ENCODE data around the gene MAN1A1.

MAN1A1 gene

DNA sequence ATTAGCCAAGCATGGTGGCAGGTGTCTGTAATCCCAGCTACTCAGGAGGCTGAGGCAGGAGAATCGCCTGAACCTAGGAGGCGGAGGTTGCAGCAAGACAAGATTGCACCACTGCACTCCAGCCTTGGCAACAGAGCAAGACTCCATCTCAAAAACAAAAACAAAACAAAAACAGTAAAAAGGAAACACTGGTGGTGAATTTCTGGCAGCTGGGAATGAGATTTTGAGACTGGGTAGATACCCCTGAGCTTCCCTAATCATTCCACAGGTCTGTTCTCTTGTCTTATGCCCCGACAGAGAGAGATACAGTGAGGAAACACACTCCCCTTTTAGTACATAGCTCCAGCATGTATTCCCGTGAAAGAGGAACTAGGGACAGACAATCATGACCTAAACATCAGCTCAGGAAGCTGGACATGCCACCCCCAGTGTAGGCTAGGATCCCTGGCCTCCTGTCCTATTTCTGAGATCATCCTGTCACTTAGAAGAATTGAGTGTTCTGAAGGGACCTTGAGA, 9.6 kb downstream of the MAN1A1 start:
- Histone ChIP-seq H4K20me1 (ENCODE audit: insufficient read depth, low read length, poor library complexity, severe bottlenecking) (no peaks in the 10 kb centered on the region), H3K9me2 (replicated peaks; ENCODE audit: low read depth, low read length) (no peaks in the 10 kb centered on the region), H3K9ac (ENCODE audit: low read depth, low read length, poor library complexity, severe bottlenecking) (no peak overlapping the region), H3K4me1 (ENCODE audit: insufficient read depth, low read length, poor library complexity, severe bottlenecking) (peaks cover 60% of the 10 kb centered on the region), H3K4me3 (ENCODE audit: low read length, poor library complexity, severe bottlenecking) (no peak overlapping the region), H3K27me3 (ENCODE audit: insufficient read depth, low read length, poor library complexity, severe bottlenecking) (no peaks in the 10 kb centered on the region), H3K36me3 (ENCODE audit: insufficient read depth, low read length) (0 out of 2 replicates have a peak, but pooled peaks cover 3% of the 10 kb centered on the region), H3K4me2 (ENCODE audit: low read depth, low read length, poor library complexity, severe bottlenecking) (peak overlapping the region; percentile 42), H3K79me2 (ENCODE audit: insufficient read depth, low read length) (peaks cover 71% of the 10 kb centered on the region), H3K9me3 (ENCODE audit: insufficient read depth, low read depth, low read length) (no peaks in the 10 kb centered on the region), H3F3A (ENCODE audit: low read depth) (no peaks in the 10 kb centered on the region), H2AFZ (ENCODE audit: low read length) (no peak overlapping the region)
- TF ChIP-seq, protein P1, sequence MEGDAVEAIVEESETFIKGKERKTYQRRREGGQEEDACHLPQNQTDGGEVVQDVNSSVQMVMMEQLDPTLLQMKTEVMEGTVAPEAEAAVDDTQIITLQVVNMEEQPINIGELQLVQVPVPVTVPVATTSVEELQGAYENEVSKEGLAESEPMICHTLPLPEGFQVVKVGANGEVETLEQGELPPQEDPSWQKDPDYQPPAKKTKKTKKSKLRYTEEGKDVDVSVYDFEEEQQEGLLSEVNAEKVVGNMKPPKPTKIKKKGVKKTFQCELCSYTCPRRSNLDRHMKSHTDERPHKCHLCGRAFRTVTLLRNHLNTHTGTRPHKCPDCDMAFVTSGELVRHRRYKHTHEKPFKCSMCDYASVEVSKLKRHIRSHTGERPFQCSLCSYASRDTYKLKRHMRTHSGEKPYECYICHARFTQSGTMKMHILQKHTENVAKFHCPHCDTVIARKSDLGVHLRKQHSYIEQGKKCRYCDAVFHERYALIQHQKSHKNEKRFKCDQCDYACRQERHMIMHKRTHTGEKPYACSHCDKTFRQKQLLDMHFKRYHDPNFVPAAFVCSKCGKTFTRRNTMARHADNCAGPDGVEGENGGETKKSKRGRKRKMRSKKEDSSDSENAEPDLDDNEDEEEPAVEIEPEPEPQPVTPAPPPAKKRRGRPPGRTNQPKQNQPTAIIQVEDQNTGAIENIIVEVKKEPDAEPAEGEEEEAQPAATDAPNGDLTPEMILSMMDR (conservative IDR thresholded peaks at IDR 0.05; ENCODE audit: low read length): no peak
- TF ChIP-seq EZH2phosphoT487 (IDR thresholded peaks at IDR 0.05; ENCODE audit: borderline replicate concordance): no peak

DNA sequence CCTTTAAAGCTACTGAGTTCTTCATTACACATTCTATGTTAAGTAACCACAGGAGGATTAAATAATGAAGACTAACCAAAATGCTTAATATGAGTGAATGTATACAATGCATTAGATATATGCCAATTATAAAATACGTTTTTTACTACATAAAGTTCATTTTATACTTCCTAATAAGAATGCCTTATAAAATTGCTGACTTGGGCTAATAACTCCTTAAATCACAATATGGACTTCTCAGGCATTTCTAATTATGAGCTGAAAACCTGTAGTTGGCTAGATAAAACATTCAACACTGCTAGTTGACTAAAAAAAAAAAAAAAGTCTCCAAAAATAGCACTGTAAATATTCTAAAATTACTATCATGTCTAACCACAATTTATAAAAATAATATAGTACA, 11.8 kb downstream of the MAN1A1 start:
- H3K4me3 ChIP-seq (ENCODE audit: low read length, poor library complexity, severe bottlenecking): no peak overlapping the region
- peaks cover 42% of the 10 kb centered on the region for H3K4me1 ChIP-seq (ENCODE audit: insufficient read depth, low read length, poor library complexity, severe bottlenecking)
- no peaks in the 10 kb centered on the region for H3K9me2 ChIP-seq (replicated peaks; ENCODE audit: low read depth, low read length)
- no peaks in the 10 kb centered on the region for H3K9me3 ChIP-seq (ENCODE audit: insufficient read depth, low read depth, low read length)
- peaks cover 55% of the 10 kb centered on the region for H3K79me2 ChIP-seq (ENCODE audit: insufficient read depth, low read length)
- H3K27me3 ChIP-seq (ENCODE audit: insufficient read depth, low read length, poor library complexity, severe bottlenecking): no peaks in the 10 kb centered on the region
- no peaks in the 10 kb centered on the region for H4K20me1 ChIP-seq (ENCODE audit: insufficient read depth, low read length, poor library complexity, severe bottlenecking)
- no peaks in the 10 kb centered on the region for H3F3A ChIP-seq (ENCODE audit: low read depth)
- H3K36me3 ChIP-seq (ENCODE audit: insufficient read depth, low read length): 0 out of 2 replicates have a peak, but pooled peaks cover 3% of the 10 kb centered on the region
- H3K9ac ChIP-seq (ENCODE audit: low read depth, low read length, poor library complexity, severe bottlenecking): no peak overlapping the region
- TF ChIP-seq, protein P1 (conservative IDR thresholded peaks at IDR 0.05; ENCODE audit: low read length): no peak
- no peak for TF ChIP-seq EZH2phosphoT487 (IDR thresholded peaks at IDR 0.05; ENCODE audit: borderline replicate concordance)
- H3K4me2 ChIP-seq (ENCODE audit: low read depth, low read length, poor library complexity, severe bottlenecking): peak overlapping the region; percentile 42
- no peak overlapping the region for H2AFZ ChIP-seq (ENCODE audit: low read length)

DNA sequence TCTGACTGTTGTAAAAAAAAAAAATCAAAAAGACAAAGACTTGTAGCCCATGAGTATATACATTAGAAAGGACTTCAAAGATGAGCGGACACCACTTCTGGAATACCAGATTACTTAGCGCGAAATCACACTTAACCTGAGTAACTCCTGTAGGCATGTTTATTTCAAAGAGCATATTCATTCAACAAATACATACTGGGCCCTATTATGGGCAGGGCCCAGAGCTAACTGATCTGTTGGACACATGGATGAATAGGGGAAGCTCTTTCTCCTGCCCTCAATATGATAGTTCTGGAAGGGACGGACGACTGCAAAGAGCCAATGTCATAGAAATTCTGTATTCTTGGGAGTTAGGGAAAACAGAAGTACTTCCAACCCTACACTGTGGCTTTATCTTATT, 12.3 kb downstream of the MAN1A1 start:
- Histone ChIP-seq H4K20me1 (ENCODE audit: insufficient read depth, low read length, poor library complexity, severe bottlenecking) (no peaks in the 10 kb centered on the region), H3K36me3 (ENCODE audit: insufficient read depth, low read length) (0 out of 2 replicates have a peak, but pooled peaks cover 3% of the 10 kb centered on the region), H3K79me2 (ENCODE audit: insufficient read depth, low read length) (peaks cover 50% of the 10 kb centered on the region), H3K4me3 (ENCODE audit: low read length, poor library complexity, severe bottlenecking) (no peak overlapping the region), H3K9me3 (ENCODE audit: insufficient read depth, low read depth, low read length) (no peaks in the 10 kb centered on the region), H3K4me2 (ENCODE audit: low read depth, low read length, poor library complexity, severe bottlenecking) (peak overlapping the region; percentile 42), H3K4me1 (ENCODE audit: insufficient read depth, low read length, poor library complexity, severe bottlenecking) (peaks cover 38% of the 10 kb centered on the region), H3K9ac (ENCODE audit: low read depth, low read length, poor library complexity, severe bottlenecking) (no peak overlapping the region), H3F3A (ENCODE audit: low read depth) (no peaks in the 10 kb centered on the region), H3K9me2 (replicated peaks; ENCODE audit: low read depth, low read length) (no peaks in the 10 kb centered on the region), H2AFZ (ENCODE audit: low read length) (no peak overlapping the region), H3K27me3 (ENCODE audit: insufficient read depth, low read length, poor library complexity, severe bottlenecking) (no peaks in the 10 kb centered on the region)
- TF ChIP-seq EZH2phosphoT487 (IDR thresholded peaks at IDR 0.05; ENCODE audit: borderline replicate concordance): no peak
- TF ChIP-seq, protein P1 (conservative IDR thresholded peaks at IDR 0.05; ENCODE audit: low read length): no peak

Data from Loucy (cell line).